Cardiac fibroblast (primary cell): ENCODE measurements around the gene C2orf78.
A peak's percentile ranks its signal among the peaks of the same experiment; 100 is the strongest.

Experiments used
- DNase-seq, 2 donors: peaks; one replicate each; pipeline versions ENCODE4 v3.0.0 to v3.0.0-alpha.2; 2010; ENCODE audit warnings: low read depth in 2 of 2
- H3K4me3 ChIP-seq, 2 donors: replicated peaks in 1 of 2; 1 replicate in 1 of 2; 2 replicates in 1 of 2; pipeline ENCODE4 v1.5.1; 2011; ENCODE audit warnings: low read depth in 2 of 2, low read length in 2 of 2, mild to moderate bottlenecking in 2 of 2, moderate library complexity in 1 of 2
- CTCF ChIP-seq: IDR thresholded peaks from one replicate; pipeline ENCODE4 v1.5.1; 2011; ENCODE audit warnings: low read depth, mild to moderate bottlenecking, low read length, inconsistent platforms

C2orf78 gene

GRCh38 chr2:73827660-73828388, 43.8 kb downstream of the C2orf78 start:
- TF ChIP-seq CTCF = no peak
- no peak overlapping the region for H3K4me3 ChIP-seq
- no peak for DNase-seq

GRCh38 chr2:73828389-73828817, 44.4 kb downstream of the C2orf78 start:
- TF ChIP-seq CTCF = no peak
- peak overlapping the region; percentile 70 to 82 for H3K4me3 ChIP-seq
- no peak for DNase-seq

GRCh38 chr2:73828818-73829570, 45.0 kb downstream of the C2orf78 start, which contains the start of gene STAMBP:
Gene STAMBP (plus strand): TSS chr2:73828961. CDS start chr2:73830857, 1,896 bp downstream.
- H3K4me3 ChIP-seq = peak within 1 kb of the TSS; percentile 70 to 82
- DNase-seq = peak; percentile 96 to 98

GRCh38 chr2:73830871-73831401, 47.0 kb downstream of the C2orf78 start:
- H3K4me3 ChIP-seq = no peak overlapping the region
- peak; percentile 69 to 97 for DNase-seq

More at GRCh38 chr2:73828818-73829570, 45.0 kb downstream of the C2orf78 start, which contains the start of gene STAMBP:
- TF ChIP-seq CTCF = no peak

GRCh38 chr2:73832930-73833329, 48.9 kb downstream of the C2orf78 start:
- TF ChIP-seq CTCF = no peak
- DNase-seq = peak; percentile 21 to 50
- no peak overlapping the region for H3K4me3 ChIP-seq

More at GRCh38 chr2:73830871-73831401, 47.0 kb downstream of the C2orf78 start:
- no peak for TF ChIP-seq CTCF

GRCh38 chr2:73836141-73836943, 52.4 kb downstream of the C2orf78 start:
- TF ChIP-seq CTCF = no peak
- no peak overlapping the region for H3K4me3 ChIP-seq
- no peak for DNase-seq
